Measurements from ENCODE around the gene BAZ2B.
"Not testable (repeated sequence)": the region's sequence is repeated elsewhere in the genome, so short reads cannot be mapped to it uniquely, and the experiment has no call there.

The BAZ2B gene

DNA sequence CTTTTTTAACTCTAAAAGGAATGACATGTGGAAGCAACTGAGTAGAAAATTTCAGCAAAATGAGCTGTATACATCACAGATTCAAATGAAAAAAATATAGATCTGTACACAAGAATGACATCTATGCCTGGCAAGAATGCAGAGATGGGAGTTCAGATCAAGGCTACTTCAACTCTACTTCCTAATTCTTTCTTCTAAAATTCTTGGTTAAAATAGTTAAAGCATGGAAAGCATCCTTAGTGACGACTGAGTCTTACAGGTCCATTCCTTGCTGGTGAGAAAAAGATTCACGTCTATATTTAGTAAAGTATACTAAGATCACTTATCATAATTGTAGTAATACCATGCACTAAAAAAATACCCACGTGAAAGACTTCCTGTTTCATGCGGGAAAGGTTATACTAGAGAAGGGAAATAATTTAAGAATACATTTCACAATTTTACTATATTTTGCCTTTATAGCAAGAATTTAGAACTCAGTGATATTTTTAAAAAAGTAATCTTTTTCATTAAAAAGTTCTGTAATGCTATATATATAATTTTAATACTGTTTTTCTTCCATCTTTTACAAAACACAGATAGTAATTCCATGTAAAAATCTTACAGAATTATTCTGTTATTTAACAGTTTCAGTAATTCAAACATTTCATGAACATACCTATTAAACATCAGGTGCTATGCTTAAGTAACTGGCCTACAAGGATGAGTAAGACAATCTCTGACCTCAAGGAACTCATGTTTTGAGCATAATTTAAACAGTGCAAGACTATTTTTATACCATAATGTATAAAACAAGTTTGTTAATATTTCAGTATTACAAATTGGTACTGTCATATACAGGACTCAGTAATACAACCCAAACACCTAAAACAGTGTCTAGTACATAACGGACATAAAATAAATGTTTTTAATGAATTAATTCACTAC is 159.6 kb downstream of the BAZ2B start:
- no peak for DNase-seq

- DNase-seq, result no peak
Observed at GRCh38 chr2:159455330-159455918, 160.9 kb downstream of the BAZ2B start.

- no peak for DNase-seq
Observed at GRCh38 chr2:159454185-159454584, 162.2 kb downstream of the BAZ2B start.

DNA sequence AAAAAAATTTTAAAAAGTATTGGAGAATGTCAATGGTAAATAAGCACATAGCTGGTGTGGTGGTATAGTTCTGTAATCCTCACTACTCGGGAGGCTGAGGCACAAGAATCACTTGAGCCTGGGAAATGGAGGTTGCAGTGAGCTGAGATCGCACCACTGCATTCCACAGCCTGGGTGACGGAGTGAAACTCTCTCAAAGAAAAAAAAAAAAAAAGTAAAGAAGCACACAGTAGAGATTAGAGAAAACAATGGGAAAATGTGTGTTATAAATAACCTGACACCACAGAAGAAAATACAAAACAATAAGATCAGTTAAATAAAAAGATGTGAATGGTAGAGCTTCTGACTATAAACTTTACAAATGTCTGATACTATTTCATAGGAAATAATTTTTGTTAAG is 166.2 kb downstream of the BAZ2B start:
- DNase-seq, result no peak

DNA sequence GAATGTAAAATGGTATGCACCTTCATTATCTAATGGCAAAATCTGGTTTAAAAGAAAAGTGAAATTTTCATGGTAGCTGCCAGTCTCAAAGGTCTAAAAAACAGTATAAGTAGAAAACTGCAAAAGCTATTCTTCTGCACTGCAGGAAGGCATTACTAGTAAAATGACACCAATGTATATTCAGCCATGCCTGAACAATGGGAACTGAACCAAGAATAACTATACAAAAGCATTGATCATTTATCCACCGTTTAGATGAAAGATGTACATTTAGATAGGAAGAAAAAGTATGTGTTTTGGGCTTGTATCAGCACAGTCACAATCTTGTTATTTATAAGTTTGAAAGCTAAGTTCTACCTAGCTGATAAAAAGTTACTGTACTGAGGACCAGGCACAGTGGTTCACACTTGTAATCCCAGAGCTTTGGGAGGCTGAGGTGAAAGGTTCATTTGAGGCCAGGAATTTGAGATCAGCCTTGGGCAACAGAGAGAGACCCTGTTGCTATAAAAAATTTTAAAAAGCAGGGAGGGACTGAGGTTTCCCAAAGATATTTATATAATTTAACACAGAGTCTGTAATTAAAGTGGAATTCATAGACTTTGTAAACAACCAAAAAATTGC is 166.7 kb downstream of the BAZ2B start:
- peak; percentile 28 for DNase-seq

DNA sequence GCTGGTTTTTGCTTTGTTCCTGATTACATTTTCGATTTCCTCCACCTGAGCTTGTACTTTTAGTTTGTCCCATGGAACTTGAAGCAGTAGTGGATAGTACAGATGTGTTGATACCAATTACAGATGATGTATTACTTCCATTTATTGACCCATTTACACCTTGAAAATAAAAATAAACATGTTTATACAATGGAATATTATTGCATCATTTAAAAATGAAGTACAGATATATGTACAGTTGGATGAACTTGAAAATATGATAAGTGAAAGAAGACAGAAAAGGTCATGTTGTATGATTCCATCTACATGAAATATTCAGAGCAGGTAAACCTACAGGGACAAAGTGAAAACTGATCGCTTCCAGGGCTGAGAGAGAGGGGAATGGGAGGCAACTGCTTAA is 169.5 kb downstream of the BAZ2B start:
- DNase-seq, result no peak

GRCh38 chr2:159446201-159446600 is 170.1 kb downstream of the BAZ2B start:
- no peak for DNase-seq

DNA sequence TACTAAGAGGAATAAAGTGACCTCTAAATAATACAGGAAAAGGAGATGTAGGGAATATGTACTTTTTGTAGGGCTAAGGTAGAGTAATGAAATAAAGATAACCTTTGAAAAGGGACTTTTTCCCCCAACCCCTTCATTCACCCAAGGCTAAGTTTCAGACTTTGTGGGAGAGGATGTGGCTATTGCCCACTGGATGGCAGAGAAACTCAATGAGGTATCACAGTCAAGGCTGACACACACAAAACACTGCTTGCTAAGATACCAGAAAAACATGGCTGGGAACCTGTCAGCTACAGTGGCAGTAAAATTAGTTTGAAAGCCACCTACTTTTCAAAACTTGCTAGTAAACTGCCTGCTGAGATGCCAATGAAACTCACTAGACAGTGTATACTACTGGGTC is 171.0 kb downstream of the BAZ2B start:
- DNase-seq, result no peak

GRCh38 chr2:159444754-159445153 is 171.6 kb downstream of the BAZ2B start:
- DNase-seq, result no peak

DNA sequence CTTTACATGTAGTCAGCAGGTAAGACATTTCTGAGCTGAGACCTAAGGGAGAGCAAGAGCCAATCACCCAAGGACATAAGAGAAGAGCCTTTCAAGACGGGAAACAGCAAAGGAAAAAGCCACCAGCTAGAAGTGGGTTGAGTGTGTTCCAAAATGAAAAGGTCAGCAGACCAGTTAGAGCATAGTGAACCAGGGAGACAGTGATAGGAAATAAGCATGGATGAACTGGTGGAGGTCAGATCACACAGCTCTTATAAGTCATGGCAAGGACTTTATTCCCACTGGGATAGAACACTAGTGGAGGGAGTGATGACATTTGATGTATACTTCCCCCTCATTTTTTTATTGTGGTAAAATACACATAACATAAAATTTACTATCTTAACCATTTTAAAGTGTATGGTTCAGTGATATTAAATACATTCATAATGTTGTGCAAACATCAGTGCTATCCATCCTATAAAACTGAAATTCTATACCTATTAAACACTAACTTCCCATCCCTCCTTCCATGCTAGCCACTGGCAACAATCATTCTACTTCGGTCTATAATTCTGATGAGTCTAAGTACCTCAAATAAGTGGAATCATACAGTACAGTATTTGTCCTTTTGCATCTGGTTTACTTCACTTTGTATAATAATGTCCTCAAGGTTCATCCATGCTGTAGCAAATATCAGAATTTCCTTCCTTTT is 174.0 kb downstream of the BAZ2B start:
- DNase-seq, result no peak

DNA sequence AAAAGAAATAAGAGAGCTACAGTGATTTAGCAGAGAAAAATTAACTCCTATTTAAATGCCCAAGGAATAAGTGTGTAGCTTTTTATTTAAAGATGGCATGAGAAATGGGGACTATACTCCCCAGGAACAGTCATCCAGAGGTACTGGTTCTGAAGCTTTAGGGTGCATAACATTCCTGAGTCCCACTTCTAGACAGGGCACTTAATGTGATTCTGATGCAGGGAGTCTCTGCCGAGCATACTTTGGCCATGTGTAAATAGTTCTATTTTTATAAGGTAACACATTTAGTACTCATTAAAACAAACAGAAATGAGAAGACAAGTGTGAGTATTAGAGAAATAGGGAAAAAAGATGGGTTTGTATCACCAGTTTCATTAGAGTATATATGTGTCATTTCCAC is 175.2 kb downstream of the BAZ2B start:
- DNase-seq, result no peak

- DNase-seq, result no peak
Observed at GRCh38 chr2:159439421-159439820, 176.9 kb downstream of the BAZ2B start.

- DNase-seq, result no peak
Observed at GRCh38 chr2:159438720-159439353, 177.5 kb downstream of the BAZ2B start.

DNA sequence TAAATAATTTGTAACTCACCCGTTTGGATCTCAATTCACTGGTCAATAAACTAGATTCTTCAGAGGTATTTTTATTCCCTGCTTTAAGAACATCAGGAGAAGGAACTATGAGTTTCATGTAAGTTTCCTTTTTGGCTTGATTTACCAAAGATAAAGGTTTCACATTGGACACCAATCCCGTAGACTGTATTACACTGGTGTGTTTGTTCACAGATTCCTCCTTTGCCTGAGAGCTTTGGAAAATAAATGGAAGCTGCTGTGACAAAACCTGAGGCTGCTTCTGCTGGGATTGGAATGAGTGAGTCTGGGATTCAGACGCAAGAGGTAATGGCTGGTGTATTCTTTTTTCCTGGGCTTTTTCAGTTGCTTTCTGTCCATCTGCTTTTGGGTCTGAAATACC is 178.1 kb downstream of the BAZ2B start:
- no peak for DNase-seq

DNA sequence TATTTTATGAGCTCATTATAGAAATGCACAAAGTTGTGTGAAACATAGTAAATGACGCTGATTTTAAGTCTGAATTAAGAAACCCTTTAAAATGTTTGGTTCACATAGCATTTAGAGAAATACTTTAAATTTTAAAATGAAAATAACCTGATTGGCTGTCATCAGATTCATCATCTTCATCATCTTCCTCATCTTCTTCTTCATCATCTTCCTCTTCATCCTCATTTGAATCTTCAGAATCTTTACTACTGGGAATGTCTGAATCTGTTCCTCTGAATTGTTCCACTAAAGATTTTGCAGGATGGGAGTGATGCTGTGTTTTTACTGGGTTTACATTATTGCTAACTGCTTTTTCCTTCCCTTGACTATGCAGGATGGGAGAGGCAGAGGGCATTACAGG is 183.7 kb downstream of the BAZ2B start:
- DNase-seq, result no peak

- DNase-seq, result no peak
Observed at GRCh38 chr2:159427048-159427447, 189.3 kb downstream of the BAZ2B start.

DNA sequence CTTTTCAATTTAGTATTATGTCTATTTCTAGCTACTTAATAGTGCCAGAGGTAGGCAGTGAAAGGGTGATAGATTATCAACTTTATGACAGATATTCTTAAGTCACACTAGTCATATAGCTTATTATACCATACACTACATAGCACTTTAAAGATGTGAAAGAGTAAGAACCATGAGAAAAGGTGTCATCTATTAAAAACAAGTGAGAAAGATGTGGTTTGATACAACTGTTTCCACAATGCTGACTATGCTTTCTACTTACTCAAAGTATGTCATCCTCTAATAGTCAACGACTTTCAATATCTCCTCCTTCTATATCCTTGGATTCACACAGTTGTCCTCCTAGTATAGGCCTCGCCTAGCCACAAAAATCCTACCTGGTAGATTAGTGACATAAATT is 196.9 kb downstream of the BAZ2B start:
- DNase-seq, result no peak

- no peak for DNase-seq
Observed at GRCh38 chr2:159411460-159411859, 204.9 kb downstream of the BAZ2B start.

DNA sequence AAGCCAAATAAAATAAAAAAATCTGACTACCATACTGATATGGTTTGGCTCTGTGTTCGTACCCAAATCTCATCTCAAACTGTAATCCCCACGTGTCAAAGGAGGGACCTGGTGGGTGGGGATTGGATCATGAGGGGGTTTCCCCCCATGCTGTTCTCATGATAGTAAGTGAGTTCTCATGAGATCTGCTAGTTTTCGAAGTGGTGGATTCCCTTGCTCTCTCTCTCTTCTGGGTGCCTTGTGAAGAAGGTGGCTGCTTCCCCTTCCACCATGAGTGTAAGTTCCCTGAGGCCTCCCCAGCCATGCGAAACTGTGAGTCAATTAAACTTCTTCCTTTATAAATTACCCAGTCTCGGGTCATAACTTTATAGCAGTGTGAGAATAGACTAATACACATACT is 206.1 kb downstream of the BAZ2B start:
- DNase-seq, result no peak

- DNase-seq, result no peak
Observed at GRCh38 chr2:159409116-159409800, 207.1 kb downstream of the BAZ2B start.

DNA sequence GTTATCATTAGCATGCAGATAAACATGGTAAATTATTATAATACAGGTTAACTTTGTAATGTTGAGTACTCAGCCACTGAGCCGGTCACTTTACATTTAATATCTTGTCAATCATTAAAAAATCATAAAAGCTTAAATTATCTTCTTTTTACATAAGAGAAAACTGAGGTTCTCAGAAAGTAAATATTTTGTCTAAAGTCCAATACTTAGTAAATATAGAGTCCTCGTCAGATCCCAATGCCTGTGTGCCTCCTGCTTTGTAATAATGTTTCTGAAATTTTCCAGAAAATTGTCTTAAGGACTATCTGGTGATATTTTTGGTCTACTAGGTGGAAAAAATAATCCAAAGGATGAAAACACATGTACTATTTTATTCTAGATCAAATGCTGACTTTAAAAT is 213.6 kb downstream of the BAZ2B start:
- DNase-seq, result no peak

- DNase-seq, result not testable (repeated sequence)
Observed at GRCh38 chr2:159402160-159402559, 214.2 kb downstream of the BAZ2B start.
